HL-60 (cell line): ENCODE results near the gene DAAM2.

ENCODE experiments used
- CTCF ChIP-seq: IDR thresholded peaks from one replicate; pipeline ENCODE4 v1.5.1; 2011; ENCODE audit warnings: low read length, control low read depth, inconsistent platforms; ENCODE audit not compliant: insufficient read depth
- GABPA ChIP-seq: IDR thresholded peaks from 2 replicates; pipeline ENCODE4 v1.6.1; 2012; ENCODE audit warnings: low read depth
- POLR2AphosphoS5 ChIP-seq: IDR thresholded peaks from 2 replicates; pipeline ENCODE4 v1.6.1; 2012; ENCODE audit warnings: low read depth
- REST ChIP-seq: IDR thresholded peaks from 2 replicates; pipeline ENCODE4 v1.6.1; 2012; ENCODE audit warnings: low read depth; ENCODE audit not compliant: insufficient replicate concordance

GRCh38 chr6:39847221-39847620 lies 55.0 kb downstream of the DAAM2 start:
- TF ChIP-seq POLR2AphosphoS5 (no peak), GABPA (no peak), CTCF (no peak), REST (no peak)
